GM12801 (cell line): Measurements from ENCODE around the gene SNAPC2.

ENCODE experiments used
- TF ChIP-seq, protein P1 (sequence below): IDR thresholded peaks from one replicate; pipeline ENCODE4 v1.5.1; 2011; ENCODE audit warnings: control low read depth; ENCODE audit not compliant: insufficient read length; ENCODE audit errors: extremely low read depth

Gene SNAPC2

DNA sequence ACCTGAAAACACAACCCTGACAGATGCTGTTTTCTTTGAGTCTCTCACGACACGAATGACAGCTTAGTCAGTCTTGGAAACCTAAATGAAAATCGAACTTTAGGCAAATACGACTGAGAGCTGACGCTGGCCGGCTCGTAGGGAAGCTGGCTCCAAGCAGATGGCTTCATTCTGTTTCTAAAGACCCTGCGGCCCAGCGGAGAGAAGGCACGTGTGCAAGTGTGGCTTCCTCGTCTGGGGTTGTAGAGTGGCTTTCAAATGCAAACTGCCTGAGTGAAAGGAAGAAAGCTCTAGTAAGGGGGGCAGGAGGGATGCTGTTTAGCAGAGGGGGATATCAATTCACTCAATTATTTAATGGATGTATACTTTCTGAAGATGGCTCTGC lies 49.4 kb downstream of the SNAPC2 start:
- TF ChIP-seq, protein P1, sequence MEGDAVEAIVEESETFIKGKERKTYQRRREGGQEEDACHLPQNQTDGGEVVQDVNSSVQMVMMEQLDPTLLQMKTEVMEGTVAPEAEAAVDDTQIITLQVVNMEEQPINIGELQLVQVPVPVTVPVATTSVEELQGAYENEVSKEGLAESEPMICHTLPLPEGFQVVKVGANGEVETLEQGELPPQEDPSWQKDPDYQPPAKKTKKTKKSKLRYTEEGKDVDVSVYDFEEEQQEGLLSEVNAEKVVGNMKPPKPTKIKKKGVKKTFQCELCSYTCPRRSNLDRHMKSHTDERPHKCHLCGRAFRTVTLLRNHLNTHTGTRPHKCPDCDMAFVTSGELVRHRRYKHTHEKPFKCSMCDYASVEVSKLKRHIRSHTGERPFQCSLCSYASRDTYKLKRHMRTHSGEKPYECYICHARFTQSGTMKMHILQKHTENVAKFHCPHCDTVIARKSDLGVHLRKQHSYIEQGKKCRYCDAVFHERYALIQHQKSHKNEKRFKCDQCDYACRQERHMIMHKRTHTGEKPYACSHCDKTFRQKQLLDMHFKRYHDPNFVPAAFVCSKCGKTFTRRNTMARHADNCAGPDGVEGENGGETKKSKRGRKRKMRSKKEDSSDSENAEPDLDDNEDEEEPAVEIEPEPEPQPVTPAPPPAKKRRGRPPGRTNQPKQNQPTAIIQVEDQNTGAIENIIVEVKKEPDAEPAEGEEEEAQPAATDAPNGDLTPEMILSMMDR = no peak

DNA sequence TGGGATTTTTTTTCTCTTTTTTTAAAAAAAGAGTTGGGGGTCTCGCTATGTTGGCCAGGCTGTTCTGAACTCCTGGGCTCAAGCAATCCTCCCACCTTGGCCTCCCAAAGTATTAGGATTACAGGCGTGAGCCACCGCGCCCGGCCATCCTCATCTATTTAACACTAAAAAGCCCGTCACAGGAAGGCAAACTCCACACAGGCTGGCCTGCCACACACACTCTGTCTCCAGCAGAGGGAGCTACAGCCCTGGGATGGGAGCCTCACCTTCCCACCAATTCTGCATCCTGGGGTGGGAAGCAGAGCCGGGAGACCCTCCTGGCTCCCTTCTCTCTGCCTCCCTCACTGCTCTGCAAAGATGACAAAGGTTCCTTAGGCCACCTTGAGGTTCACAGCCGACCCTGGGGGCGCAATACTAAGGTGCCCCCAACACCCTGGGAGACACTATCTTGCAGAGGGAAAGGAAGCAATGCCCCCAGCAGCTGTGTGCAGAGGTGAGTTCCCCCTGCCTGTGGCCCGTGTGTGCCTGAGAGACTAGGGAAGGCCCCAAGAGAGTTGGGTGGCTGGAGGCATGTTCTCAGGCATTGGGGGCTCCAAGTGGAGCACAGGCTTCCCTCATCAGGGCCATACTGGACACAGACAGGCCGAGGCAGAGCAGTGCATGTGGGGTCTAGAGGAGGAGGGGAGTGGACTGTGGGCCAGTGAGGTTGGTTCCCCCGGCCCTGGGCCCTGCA lies 50.7 kb downstream of the SNAPC2 start:
- TF ChIP-seq, protein P1 = no peak

DNA sequence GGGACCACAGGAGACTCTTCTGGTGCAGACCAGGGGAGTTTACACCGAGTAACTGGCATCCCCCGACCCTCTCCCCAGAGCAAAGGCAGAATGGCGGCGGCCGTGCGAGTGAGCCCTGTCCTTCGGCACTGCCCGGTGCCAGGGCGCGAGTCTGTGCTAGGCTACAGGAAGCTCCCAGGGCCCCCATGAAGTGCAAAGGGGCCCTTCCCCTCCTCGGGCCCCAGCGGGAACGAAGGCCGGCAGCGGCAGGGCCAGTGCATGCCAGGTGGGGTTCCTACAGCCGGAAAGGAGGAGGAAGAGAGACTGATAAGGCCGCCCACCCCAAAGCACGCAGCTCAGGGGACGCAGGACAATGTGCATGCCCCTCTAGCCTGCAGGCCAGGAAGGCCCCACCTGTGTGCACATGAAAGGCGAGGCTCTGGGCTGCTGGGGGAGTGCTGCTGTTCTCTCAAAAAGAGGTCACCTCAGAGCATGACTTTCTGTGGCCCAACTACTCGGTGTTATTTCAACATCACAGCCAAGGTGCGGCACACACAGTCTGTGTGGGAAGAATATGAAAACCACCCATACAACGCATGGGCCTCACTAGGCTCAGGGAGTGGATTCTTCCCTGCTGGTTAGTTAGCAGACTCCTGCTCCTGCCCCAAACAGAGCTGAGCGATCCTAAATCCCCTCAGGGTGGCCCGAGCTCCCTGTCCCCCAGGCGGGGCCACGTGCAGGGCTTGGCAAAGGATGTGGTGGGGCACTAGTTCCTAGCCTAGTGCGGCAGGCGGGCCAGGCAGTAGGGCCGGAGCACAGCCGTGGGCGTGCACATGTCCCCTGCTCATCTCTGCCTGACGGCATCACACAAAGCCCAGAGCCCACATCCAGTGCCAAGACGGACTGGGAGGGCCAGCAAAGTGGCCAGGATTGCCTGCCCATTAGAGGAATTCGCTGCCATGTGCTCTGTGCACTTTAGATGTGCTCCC lies 51.7 kb downstream of the SNAPC2 start:
- TF ChIP-seq, protein P1 = no peak
